ENCODE results near the gene CREB3L2. TPM values are rescaled to one million over a fixed set of nuclear protein-coding genes. Genes with fewer than 3 reads are reported as not detected.

Gene CREB3L2
- total and polyA plus RNA-seq, 9 donors: 15.4 to 48.9 (median 32.7) TPM

DNA sequence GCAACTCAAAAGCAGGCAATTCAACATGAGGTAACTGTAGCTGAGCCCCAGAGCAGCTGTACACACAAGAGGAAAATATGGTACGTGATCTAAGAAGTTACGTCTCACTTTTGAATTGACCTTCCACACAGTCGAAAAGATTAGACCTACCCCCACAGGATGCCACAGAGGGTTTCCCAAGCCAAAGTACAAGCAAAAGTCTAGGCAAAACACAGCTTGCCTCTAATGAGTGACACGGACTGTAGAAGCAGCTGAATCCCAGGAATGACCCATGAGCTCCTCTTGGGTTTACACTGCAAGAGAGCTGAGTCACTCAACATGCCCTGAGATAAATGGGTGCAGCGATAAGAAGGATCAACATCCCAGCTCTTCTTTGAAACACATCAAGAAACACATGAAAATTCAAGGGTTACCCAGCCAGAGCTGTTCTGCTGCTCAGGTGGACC lies 9.8 kb downstream of the CREB3L2 start:
- peak; percentile 58 for DNase-seq
- Histone ChIP-seq H3K27me3 (ENCODE audit: control insufficient read depth, insufficient read depth, low read length) (no peaks in the 10 kb centered on the region), H3K27ac (ENCODE audit: low read length) (peak overlapping the region; percentile 83), H3K4me1 (ENCODE audit: control insufficient read depth, insufficient read depth, low read length) (peaks cover 69% of the 10 kb centered on the region), H3K36me3 (ENCODE audit: control insufficient read depth, insufficient read depth, low read length) (peaks cover 5% of the 10 kb centered on the region), H3K4me3 (ENCODE audit: low read length) (no peak overlapping the region), H3K9me3 (replicated peaks; ENCODE audit: control insufficient read depth, low read depth, low read length) (no peaks in the 10 kb centered on the region)
- 38% methylated on average over 1 of the region's 5 CpGs for WGBS (ENCODE audit: insufficient coverage)

DNA sequence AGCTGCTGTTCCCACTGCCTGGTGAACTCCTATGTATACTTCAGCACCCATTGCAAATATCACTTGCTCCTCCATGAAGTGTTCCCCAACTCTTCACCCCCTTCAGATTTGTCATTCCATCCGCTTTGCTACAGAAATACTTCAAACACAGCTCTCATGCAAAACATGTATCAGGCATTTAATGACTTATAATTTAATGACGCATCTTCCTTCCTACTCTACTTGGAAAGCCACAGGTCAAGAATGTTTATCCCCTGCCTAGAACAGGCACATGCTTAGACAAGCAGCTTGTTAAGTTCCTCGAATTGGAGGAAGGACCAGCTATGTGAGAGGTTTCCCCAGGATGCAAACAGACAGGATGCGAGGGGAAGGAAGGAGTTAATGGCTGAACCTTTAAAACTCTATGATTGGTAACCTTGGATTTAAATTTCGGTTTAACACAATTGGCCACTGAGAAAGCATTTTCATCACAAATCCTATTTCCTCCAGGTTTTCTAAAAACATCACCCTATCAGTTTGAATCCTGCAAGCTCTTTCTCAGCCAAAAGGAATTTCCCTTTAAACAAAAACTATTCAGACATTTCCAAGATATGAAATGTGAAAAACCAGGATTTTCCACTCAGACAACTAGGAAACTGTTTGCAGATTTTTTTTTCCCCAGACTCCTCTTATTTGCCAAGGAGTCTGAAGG lies 11.5 kb downstream of the CREB3L2 start:
- WGBS (ENCODE audit: insufficient coverage): 33% methylated on average over 3 of the region's 5 CpGs
- DNase-seq: peak; percentile 96
- peak overlapping the region; percentile 80 for H3K27ac ChIP-seq (ENCODE audit: low read length)
- peaks cover 74% of the 10 kb centered on the region for H3K4me1 ChIP-seq (ENCODE audit: control insufficient read depth, insufficient read depth, low read length)
- no peaks in the 10 kb centered on the region for H3K27me3 ChIP-seq (ENCODE audit: control insufficient read depth, insufficient read depth, low read length)
- no peak overlapping the region for H3K4me3 ChIP-seq (ENCODE audit: low read length)
- H3K36me3 ChIP-seq (ENCODE audit: control insufficient read depth, insufficient read depth, low read length): peaks cover 2% of the 10 kb centered on the region
- no peaks in the 10 kb centered on the region for H3K9me3 ChIP-seq (replicated peaks; ENCODE audit: control insufficient read depth, low read depth, low read length)

DNA sequence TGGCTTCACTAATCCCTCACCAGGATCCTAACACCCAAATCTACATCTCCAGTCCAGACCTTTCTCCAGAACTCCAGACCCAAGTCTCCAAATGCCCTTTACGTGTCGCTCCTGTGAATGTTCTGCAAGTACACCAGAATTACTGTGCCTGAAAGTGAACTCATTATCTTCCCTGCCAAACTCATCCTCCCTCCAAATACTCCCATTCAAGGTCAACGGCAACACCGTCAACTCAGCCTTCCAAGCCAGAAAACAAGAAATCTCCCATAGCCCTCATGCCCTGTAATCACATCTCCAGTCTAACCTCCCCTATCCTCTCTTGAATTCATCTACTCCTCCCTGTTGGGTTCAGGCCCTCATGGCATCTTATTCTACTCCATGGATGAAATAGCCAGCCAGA lies 12.3 kb downstream of the CREB3L2 start:
- DNase-seq: no peak
- WGBS (ENCODE audit: insufficient coverage): 73% methylated on average over 4 of the region's 4 CpGs
- Histone ChIP-seq H3K4me3 (ENCODE audit: low read length) (no peak overlapping the region), H3K36me3 (ENCODE audit: control insufficient read depth, insufficient read depth, low read length) (peaks cover 2% of the 10 kb centered on the region), H3K27ac (ENCODE audit: low read length) (peak overlapping the region; percentile 80), H3K9me3 (replicated peaks; ENCODE audit: control insufficient read depth, low read depth, low read length) (no peaks in the 10 kb centered on the region), H3K4me1 (ENCODE audit: control insufficient read depth, insufficient read depth, low read length) (peaks cover 79% of the 10 kb centered on the region), H3K27me3 (ENCODE audit: control insufficient read depth, insufficient read depth, low read length) (no peaks in the 10 kb centered on the region)

DNA sequence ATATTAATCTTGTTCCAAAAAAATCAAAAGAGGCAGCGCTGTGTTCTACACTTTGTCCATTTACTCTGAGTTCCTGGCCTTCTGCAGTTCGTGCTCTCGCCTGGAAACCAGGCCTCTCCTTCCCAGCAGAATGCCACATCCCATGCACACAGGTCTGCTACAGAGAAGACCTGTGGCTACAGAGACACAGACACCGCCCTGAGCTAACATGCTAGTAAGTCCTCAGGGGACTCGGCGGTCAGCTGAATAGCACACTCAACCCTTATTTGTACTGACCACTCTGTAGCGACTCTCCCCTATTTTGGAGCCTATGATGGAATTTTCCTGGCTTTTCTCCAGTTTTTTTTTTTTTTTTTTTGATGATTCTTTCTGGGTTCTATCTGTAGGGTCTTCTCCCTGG lies 12.8 kb downstream of the CREB3L2 start:
- whole genome bisulfite sequencing (ENCODE audit: insufficient coverage): 80% methylated on average over 3 of the region's 7 CpGs
- peaks cover 2% of the 10 kb centered on the region for H3K36me3 ChIP-seq (ENCODE audit: control insufficient read depth, insufficient read depth, low read length)
- H3K4me1 ChIP-seq (ENCODE audit: control insufficient read depth, insufficient read depth, low read length): peaks cover 74% of the 10 kb centered on the region
- peak; percentile 74 for DNase-seq
- H3K27ac ChIP-seq (ENCODE audit: low read length): peak overlapping the region; percentile 24
- H3K9me3 ChIP-seq (replicated peaks; ENCODE audit: control insufficient read depth, low read depth, low read length): no peaks in the 10 kb centered on the region
- H3K4me3 ChIP-seq (ENCODE audit: low read length): no peak overlapping the region
- no peaks in the 10 kb centered on the region for H3K27me3 ChIP-seq (ENCODE audit: control insufficient read depth, insufficient read depth, low read length)

DNA sequence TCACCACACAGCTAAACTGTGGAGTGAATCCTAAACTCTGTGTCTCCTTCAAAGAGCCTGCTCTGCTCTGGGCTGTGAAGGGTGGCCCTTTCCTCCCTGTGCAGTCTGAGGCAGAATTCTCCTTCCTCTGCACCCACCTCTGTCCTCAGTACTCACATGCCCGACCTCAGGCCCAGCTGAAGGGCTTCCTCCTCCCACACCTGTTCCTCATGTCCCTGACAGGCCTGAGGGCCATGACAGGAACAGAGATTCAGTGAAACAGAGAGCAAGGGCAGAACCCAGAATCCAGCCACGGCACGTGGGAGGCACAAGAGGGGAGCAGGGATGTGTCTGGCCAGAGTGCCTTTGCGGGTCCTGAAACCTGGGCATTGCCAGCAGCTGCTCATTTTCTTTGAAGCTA lies 13.9 kb downstream of the CREB3L2 start:
- 33% methylated on average over 1 of the region's 4 CpGs for WGBS (ENCODE audit: insufficient coverage)
- Histone ChIP-seq H3K27ac (ENCODE audit: low read length) (no peak overlapping the region), H3K4me1 (ENCODE audit: control insufficient read depth, insufficient read depth, low read length) (peaks cover 73% of the 10 kb centered on the region), H3K36me3 (ENCODE audit: control insufficient read depth, insufficient read depth, low read length) (peaks cover 7% of the 10 kb centered on the region), H3K9me3 (replicated peaks; ENCODE audit: control insufficient read depth, low read depth, low read length) (no peaks in the 10 kb centered on the region), H3K4me3 (ENCODE audit: low read length) (no peak overlapping the region), H3K27me3 (ENCODE audit: control insufficient read depth, insufficient read depth, low read length) (no peaks in the 10 kb centered on the region)
- no peak for DNase-seq

DNA sequence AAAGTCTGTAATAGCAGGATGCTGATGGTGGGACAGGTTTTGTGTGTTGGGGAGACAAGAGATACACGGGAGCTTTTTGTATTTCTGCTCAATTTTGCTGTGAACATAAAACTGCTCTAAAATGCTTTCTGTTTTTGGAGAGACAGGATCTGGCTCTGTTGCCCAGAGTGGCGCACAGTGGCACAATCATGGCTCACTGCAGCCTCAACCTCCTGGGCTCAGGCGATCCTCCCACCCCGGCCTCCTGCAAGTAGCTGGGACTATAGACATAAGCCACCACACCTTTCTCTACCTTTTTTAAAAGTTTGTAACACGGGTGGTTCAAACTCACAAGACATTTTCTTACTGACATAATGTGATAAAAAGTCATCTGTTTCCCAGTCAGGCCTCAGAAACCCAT lies 14.3 kb downstream of the CREB3L2 start:
- no peaks in the 10 kb centered on the region for H3K27me3 ChIP-seq (ENCODE audit: control insufficient read depth, insufficient read depth, low read length)
- no peak overlapping the region for H3K4me3 ChIP-seq (ENCODE audit: low read length)
- H3K9me3 ChIP-seq (replicated peaks; ENCODE audit: control insufficient read depth, low read depth, low read length): peaks cover 2% of the 10 kb centered on the region
- H3K36me3 ChIP-seq (ENCODE audit: control insufficient read depth, insufficient read depth, low read length): peaks cover 7% of the 10 kb centered on the region
- H3K27ac ChIP-seq (ENCODE audit: low read length): no peak overlapping the region
- WGBS (ENCODE audit: insufficient coverage): 79% methylated on average over 4 of the region's 5 CpGs
- H3K4me1 ChIP-seq (ENCODE audit: control insufficient read depth, insufficient read depth, low read length): peaks cover 69% of the 10 kb centered on the region
- DNase-seq: no peak

DNA sequence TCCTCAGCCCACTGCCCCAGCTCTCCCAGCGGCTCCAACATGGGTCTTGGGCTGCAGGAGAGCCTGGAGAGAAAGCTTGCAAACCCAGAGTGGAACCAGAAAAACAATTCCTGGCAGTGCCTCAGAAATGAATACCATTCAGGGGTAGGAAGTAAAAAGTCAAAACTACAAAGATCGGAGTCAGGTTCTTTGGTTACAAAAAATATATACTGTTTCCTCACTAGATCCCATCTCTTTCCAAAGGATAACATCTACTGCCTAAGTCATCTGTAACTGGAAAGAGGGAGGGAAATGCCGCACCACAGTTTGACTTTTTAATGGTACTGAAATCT lies 14.9 kb downstream of the CREB3L2 start:
- H3K4me1 ChIP-seq (ENCODE audit: control insufficient read depth, insufficient read depth, low read length): peaks cover 63% of the 10 kb centered on the region
- peak overlapping the region; percentile 45 for H3K27ac ChIP-seq (ENCODE audit: low read length)
- no peak for DNase-seq
- no peak overlapping the region for H3K4me3 ChIP-seq (ENCODE audit: low read length)
- H3K27me3 ChIP-seq (ENCODE audit: control insufficient read depth, insufficient read depth, low read length): no peaks in the 10 kb centered on the region
- WGBS (ENCODE audit: insufficient coverage): no CpG with 5 or more reads among the region's 3 CpGs
- peaks cover 2% of the 10 kb centered on the region for H3K9me3 ChIP-seq (replicated peaks; ENCODE audit: control insufficient read depth, low read depth, low read length)
- peaks cover 9% of the 10 kb centered on the region for H3K36me3 ChIP-seq (ENCODE audit: control insufficient read depth, insufficient read depth, low read length)

DNA sequence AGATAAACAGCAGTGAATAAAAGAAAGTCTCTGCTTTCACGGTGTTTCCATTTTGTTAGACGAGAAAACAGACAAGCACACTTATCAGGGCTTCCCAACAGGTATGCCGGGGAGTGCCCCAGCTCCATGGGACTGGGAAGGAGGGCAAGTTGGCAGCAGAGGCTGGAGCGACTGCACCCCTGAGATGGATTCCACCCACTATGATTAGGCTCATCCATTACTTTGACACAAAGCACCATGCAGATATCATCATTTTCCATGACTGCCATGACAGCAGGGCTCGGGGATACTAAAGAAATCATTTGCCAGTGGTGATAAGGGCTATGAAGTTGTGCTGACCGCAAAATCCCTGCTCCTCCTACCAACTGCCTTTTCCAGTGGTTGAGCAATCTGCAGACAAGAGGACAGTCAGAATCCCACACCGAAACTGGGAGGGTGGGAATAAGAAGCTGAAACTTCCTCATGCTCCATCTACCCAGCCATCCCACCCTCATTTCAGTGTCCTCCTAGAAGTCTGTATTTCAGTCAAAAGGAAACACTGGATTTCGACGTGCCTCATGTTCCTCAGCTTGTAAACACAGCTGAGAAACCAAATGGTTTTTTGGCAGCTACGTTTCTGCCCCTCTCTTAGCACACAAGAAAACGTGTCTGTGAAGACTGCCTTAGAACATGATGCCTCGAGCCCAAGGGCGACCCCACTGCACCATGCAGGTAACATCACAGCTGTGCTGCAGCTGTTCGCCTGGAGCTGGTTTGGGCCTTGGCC lies 15.5 kb downstream of the CREB3L2 start:
- WGBS (ENCODE audit: insufficient coverage): 41% methylated on average over 8 of the region's 14 CpGs
- H3K27ac ChIP-seq (ENCODE audit: low read length): peak overlapping the region; percentile 45
- no peaks in the 10 kb centered on the region for H3K27me3 ChIP-seq (ENCODE audit: control insufficient read depth, insufficient read depth, low read length)
- H3K4me1 ChIP-seq (ENCODE audit: control insufficient read depth, insufficient read depth, low read length): peaks cover 65% of the 10 kb centered on the region
- no peak for DNase-seq
- H3K36me3 ChIP-seq (ENCODE audit: control insufficient read depth, insufficient read depth, low read length): peaks cover 9% of the 10 kb centered on the region
- peaks cover 2% of the 10 kb centered on the region for H3K9me3 ChIP-seq (replicated peaks; ENCODE audit: control insufficient read depth, low read depth, low read length)
- no peak overlapping the region for H3K4me3 ChIP-seq (ENCODE audit: low read length)

DNA sequence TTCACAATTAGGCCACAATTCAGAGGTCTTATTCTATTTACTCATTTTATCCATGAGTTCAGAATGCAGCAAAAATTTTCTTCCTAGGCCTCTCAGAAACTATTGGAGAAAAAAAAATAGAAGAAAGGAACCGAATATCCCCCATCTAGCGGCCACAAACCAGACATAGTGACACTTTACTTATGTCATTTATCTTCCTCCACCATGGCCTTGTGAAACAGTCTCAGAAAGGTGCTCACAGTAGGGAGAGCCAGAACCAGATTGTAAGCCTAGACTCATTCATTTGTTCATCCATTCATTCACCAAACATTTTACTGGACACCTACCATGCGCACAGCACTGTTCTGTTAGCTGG lies 16.0 kb downstream of the CREB3L2 start:
- Histone ChIP-seq H3K4me3 (ENCODE audit: low read length) (no peak overlapping the region), H3K27ac (ENCODE audit: low read length) (no peak overlapping the region), H3K9me3 (replicated peaks; ENCODE audit: control insufficient read depth, low read depth, low read length) (peaks cover 2% of the 10 kb centered on the region), H3K27me3 (ENCODE audit: control insufficient read depth, insufficient read depth, low read length) (no peaks in the 10 kb centered on the region), H3K36me3 (ENCODE audit: control insufficient read depth, insufficient read depth, low read length) (peaks cover 11% of the 10 kb centered on the region), H3K4me1 (ENCODE audit: control insufficient read depth, insufficient read depth, low read length) (peaks cover 65% of the 10 kb centered on the region)
- WGBS (ENCODE audit: insufficient coverage): no CpG with 5 or more reads among the region's 3 CpGs
- DNase-seq: no peak

DNA sequence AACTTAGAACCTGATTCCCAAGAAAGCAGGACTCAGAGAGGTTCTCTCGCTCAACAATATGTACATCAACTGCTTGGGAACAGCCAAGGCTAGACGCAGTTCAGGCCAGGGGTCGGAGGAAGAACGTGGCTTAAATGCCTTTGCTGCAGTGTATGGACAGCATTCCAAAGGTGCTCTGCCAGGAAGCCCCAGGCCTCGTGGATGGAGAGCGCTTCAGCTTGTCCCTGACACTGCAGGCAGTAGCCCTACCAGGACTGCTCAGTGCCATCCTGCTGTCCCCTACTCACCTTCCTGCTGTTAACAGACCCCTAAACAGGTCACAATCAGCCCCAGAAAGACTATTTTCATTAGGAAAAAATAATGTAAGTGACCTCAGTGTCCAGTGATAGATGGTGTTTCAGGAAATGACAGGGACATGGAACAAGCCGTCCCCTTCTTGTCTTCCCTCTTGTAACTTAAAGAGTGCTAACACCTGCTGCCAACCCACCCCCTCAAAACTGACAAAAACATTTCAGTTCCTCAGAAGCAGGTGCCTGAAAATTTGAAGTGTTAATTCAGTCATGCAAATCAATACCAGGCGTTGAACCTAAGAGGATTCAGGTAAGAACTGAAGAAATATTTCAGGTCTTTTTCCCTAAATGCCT lies 16.5 kb downstream of the CREB3L2 start:
- no peak overlapping the region for H3K4me3 ChIP-seq (ENCODE audit: low read length)

More for the DNA sequence above, 16.5 kb downstream of the CREB3L2 start:
- DNase-seq: no peak
- Histone ChIP-seq H3K36me3 (ENCODE audit: control insufficient read depth, insufficient read depth, low read length) (peaks cover 11% of the 10 kb centered on the region), H3K27ac (ENCODE audit: low read length) (peak overlapping the region; percentile 22), H3K4me1 (ENCODE audit: control insufficient read depth, insufficient read depth, low read length) (peaks cover 65% of the 10 kb centered on the region), H3K27me3 (ENCODE audit: control insufficient read depth, insufficient read depth, low read length) (no peaks in the 10 kb centered on the region), H3K9me3 (replicated peaks; ENCODE audit: control insufficient read depth, low read depth, low read length) (peaks cover 2% of the 10 kb centered on the region)
- 28% methylated on average over 4 of the region's 8 CpGs for WGBS (ENCODE audit: insufficient coverage)
